ENCODE data around the gene CUEDC1. TPM values are rescaled to one million over a fixed set of nuclear protein-coding genes. Genes with fewer than 3 reads are reported as not detected.

Gene CUEDC1
- total and polyA plus RNA-seq, 2 of the 13 experiments (the other 11 are each of a cell fraction or from before 2014, with no cell fraction given) = 7.4 to 12.9 TPM

- ATAC-seq = no peak
- no TSS peak for BruUV-seq (replicated peaks)
- in situ Hi-C loops (cut with HindIII; ENCODE audit: extremely low pct_ligation_motif_present, low pct_unique_long_range_greater_than_20kb) (no loop called here), intact Hi-C loops (cut with micrococcal nuclease; ENCODE audit: unreplicated experiment) (loop anchor here (1.0 to 2.0 kb wide), 5 partner anchors 11 to 119 kb away; partner anchors contain the start of gene VEZF1)
- DNase-seq (ENCODE audit: low spot score) = no peak
- Histone ChIP-seq H3K9me3 (ENCODE audit: low read length) (no peaks in the 10 kb centered on the region), H3K36me3 (replicated peaks in 1 of 2; ENCODE audit: control insufficient read depth in 1 of 2, insufficient read depth in 2 of 2, low read length in 2 of 2) (no peaks in the 10 kb centered on the region; a peak in 1 of 5 replicates), H2AFZ (ENCODE audit: low read length) (no peak overlapping the region), H3K27ac (ENCODE audit: extremely low read length, insufficient read depth, low read length) (peak overlapping the region; percentile 64), H3K4me3 (replicated peaks in 1 of 3; ENCODE audit: insufficient read depth in 1 of 3, low read depth in 2 of 3, low read length in 3 of 3) (peak overlapping the region in 1 of 3 experiments; percentile 15; a peak in 1 of 6 replicates), H3K27me3 (ENCODE audit: control insufficient read depth in 1 of 2, insufficient read depth in 2 of 2, low read length in 2 of 2) (no peaks in the 10 kb centered on the region), H3K9ac (ENCODE audit: insufficient read depth, low read depth, low read length) (peak overlapping the region; percentile 70), H4K20me1 (ENCODE audit: insufficient read depth, low read length) (no peaks in the 10 kb centered on the region), H3K4me2 (ENCODE audit: low read depth, low read length) (peak overlapping the region; percentile 56), H3K4me1 (ENCODE audit: insufficient read depth, low read length) (peaks cover 68% of the 10 kb centered on the region), H3K79me2 (ENCODE audit: insufficient read depth, low read length) (no peaks in the 10 kb centered on the region)
- no peak for FAIRE-seq
- POLR2A ChIA-PET = interaction anchor here (0.6 to 7.7 kb wide), 14 partner anchors 9 to 132 kb away, joined by 3 to 89 read pairs (median 4); partner anchors contain the start of genes MRPS23, SRSF1 and VEZF1
- WGBS (ENCODE audit: low lambda C conversion rate) = 91% methylated on average over 21 of the region's 33 CpGs
- CTCF ChIA-PET (ENCODE audit: low intra/inter-chr PET ratio, low total read pairs) = interaction anchor here (1.0 to 1.5 kb wide), 3 partner anchors 12 to 239 kb away, joined by 5 to 6 read pairs (median 5); no protein-coding TSS in a partner anchor
- TF ChIP-seq SNRNP70 (IDR thresholded peaks at IDR 0.05; ENCODE audit: low read depth, low read length) = no peak
- peak; percentile 23 for TF ChIP-seq AGO2 (optimal IDR thresholded peaks at IDR 0.05; ENCODE audit: low read depth, low read length)
- no peak for TF ChIP-seq PHF8 (CRISPR knock-in tag; IDR thresholded peaks at IDR 0.05)
- no peak for TF ChIP-seq RNF2 (conservative IDR thresholded peaks at IDR 0.05; ENCODE audit: low read depth)
- no peak for TF ChIP-seq HOMEZ (CRISPR knock-in tag; IDR thresholded peaks at IDR 0.05; ENCODE audit: low read depth)
- TF ChIP-seq ZFP82 (CRISPR knock-in tag; IDR thresholded peaks at IDR 0.05; ENCODE audit: borderline replicate concordance) = peak; percentile 47; the same call in 1 of the 2 replicates
- no peak for TF ChIP-seq ZNF230 (CRISPR knock-in tag; IDR thresholded peaks at IDR 0.05)
- no peak for TF ChIP-seq ZBTB4 (CRISPR knock-in tag; IDR thresholded peaks at IDR 0.05; ENCODE audit: borderline replicate concordance)
- TF ChIP-seq BCLAF1 (IDR thresholded peaks at IDR 0.05) = no peak
- TF ChIP-seq KDM5B (CRISPR knock-in tag; IDR thresholded peaks at IDR 0.05; ENCODE audit: borderline replicate concordance) = no peak
- no peak for TF ChIP-seq ZNF34 (CRISPR knock-in tag; IDR thresholded peaks at IDR 0.05; ENCODE audit: borderline replicate concordance)
- TF ChIP-seq ZNF816 (CRISPR knock-in tag; IDR thresholded peaks at IDR 0.05; ENCODE audit: borderline replicate concordance) = 0 out of 2 replicates have a peak, but pooled peaks have one; percentile 34
- no peak for TF ChIP-seq HIVEP1 (CRISPR knock-in tag; IDR thresholded peaks at IDR 0.05)
- no peak for TF ChIP-seq ZNF136 (CRISPR knock-in tag; IDR thresholded peaks at IDR 0.05; ENCODE audit: low read depth)
- TF ChIP-seq KAT8 (CRISPR knock-in tag; IDR thresholded peaks at IDR 0.05) = no peak
- 0 out of 2 replicates have a peak, but pooled peaks have one; percentile 46 for TF ChIP-seq FLYWCH1 (CRISPR knock-in tag; IDR thresholded peaks at IDR 0.05)
These were observed 80.5 kb downstream of the CUEDC1 start for GRCh38 chr17:57874434-57875289.

All from HepG2 (cell line).